RKO (cell line): Measurements from ENCODE around the gene TXLNA.
"Not testable (repeated sequence)": the region's sequence is repeated elsewhere in the genome, so short reads cannot be mapped to it uniquely, and the experiment has no call there.

Source experiments
- DNase-seq: peaks from one replicate; pipeline ENCODE4 v3.0.0-alpha.2; 2016; ENCODE audit warnings: low spot score

TXLNA gene

GRCh38 chr1:32179443-32180185 is at the start of gene TXLNA:
TSS of gene TXLNA (plus strand) at chr1:32179675. CDS start at chr1:32180346, 671 bp downstream.
- peak; percentile 93 for DNase-seq

DNA sequence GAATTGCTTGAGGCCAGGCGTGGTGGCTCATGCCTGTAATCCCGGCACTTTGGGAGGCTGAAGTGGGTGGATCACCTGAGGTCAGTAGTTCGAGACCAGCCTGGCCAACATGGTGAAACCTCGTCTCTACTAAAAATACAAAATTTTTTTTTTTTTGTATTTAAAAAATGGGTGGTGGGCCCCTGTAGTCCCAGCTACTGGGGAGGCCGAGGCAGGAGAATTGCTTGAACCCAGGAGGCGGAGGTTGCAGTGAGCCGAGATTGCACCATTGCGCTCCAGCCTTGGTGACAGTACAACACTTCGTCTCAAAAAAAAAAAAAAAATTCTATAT is 45.6 kb upstream of the TXLNA start:
- DNase-seq, result not testable (repeated sequence)

GRCh38 chr1:32137111-32137510 is 42.4 kb upstream of the TXLNA start:
- DNase-seq, result no peak

DNA sequence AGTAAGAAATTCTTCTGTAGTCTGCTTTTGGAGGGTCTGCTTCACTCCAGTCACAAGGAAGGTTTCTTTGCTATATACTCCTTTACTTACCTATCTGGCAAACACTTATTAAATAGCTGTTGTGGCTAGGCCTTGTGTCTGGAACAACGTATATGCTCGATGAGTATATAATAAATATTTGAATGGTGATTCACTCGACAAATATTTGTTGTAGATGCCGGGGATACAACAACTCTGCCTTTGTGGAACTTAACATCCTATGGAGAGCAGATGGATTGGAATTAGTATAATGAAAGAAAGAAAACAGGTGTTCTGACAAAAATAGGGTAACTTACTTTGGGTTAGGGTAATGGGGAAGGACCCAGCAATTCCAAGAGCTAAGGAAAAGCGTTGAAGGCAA is 40.5 kb upstream of the TXLNA start:
- DNase-seq, result no peak

DNA sequence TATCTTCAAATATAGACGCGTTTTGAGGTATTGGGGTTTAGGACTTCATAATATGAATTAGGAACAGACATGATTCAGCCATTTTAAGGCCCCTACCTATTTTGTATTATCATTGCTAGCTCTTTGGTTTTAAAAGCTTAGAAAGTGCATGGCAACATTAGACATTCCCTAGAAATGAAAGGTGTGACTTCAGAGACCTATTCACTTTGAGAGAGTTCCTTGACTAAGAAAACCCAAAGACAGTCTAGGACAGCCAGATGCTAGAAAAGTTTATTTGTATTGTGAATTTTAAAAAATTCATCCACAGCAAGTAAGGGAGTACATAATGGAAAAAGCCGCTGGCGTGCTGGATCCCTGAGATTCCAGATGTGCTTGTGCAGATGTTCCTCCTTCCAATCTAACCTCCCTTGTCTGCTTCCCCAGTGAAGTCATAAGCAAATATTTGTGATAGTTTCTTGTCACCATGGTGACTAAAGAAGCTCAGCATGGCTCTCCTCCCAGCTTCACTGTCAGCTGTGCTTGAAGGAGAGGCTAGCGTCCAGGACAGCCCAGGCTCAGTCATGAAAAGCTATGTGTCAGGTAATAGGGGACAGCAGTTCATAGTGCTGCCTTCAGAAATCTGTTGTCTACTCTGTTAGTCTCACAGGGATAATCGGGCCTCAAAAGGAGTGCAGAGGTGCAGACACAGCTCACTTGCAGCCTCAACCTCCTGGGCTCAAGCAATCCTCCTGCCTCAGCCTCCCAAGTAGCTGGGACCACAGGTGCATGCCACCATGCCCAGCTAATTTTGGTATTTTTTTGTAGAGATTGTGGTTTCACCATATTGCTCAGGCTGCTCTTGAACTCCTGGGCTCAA is 36.8 kb upstream of the TXLNA start:
- DNase-seq, result peak; percentile 54

GRCh38 chr1:32143302-32143695 is 36.2 kb upstream of the TXLNA start:
- DNase-seq, result not testable (repeated sequence)

DNA sequence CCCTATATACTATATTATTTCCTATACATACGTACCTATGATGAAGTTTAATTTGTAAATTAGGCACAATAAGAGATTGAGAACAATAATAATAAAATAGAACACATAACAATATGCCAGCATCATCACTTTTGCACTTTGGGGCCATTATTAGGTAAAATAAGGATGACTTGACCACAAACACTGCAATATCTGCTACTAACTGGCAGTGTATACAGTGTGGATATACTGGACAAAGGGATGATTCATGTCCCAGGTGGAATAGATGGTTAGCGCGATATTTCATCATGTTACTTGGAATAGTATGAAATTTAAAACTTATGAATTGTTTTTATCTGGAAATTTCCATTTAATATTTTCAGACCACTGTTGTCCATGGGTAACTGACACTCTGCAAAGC is 35.4 kb upstream of the TXLNA start:
- no peak for DNase-seq

GRCh38 chr1:32147799-32148198 is 31.7 kb upstream of the TXLNA start:
- DNase-seq, result not testable (repeated sequence)

GRCh38 chr1:32150847-32151246 is 28.6 kb upstream of the TXLNA start:
- no peak for DNase-seq

GRCh38 chr1:32151319-32151787 is 28.1 kb upstream of the TXLNA start:
- peak; percentile 44 for DNase-seq

DNA sequence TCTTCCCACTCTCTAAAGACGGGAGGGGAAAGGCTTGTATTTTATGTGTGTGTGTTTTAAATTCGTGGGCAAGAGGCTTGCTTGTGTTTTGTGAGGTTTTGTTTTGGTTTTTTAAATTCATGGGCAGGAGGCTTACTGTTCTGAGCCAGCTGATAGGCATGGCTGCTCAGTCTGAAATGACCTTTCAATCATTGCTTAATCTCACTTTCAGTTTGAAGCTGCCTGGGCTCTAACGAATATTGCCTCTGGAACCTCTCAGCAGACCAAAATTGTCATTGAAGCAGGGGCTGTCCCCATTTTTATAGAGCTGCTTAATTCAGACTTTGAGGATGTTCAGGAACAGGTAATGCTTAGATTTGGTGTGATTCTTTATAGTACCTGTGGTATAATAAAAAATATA is 20.3 kb upstream of the TXLNA start:
- no peak for DNase-seq

DNA sequence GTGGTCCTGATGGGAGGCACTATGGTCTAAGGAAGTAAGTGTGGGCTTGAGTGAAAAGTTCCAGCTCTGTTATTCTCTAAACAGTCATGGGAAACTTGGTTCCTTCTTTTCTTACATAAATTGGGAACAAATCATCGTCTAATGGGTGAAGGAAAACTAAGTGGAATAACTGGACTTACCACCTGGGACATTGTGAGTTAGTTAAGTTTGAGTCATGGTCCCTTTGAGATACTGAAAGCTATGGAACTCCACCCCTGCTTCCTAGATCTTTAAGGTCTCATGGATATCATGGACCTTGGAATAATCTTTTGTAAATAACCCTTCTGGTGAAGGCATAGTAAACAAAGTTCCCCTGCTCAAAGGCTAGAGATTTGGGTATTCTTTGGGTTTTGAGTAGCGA is 16.1 kb upstream of the TXLNA start:
- no peak for DNase-seq

- not testable (repeated sequence) for DNase-seq
These were observed 13.8 kb upstream of the TXLNA start for GRCh38 chr1:32165633-32166032.

DNA sequence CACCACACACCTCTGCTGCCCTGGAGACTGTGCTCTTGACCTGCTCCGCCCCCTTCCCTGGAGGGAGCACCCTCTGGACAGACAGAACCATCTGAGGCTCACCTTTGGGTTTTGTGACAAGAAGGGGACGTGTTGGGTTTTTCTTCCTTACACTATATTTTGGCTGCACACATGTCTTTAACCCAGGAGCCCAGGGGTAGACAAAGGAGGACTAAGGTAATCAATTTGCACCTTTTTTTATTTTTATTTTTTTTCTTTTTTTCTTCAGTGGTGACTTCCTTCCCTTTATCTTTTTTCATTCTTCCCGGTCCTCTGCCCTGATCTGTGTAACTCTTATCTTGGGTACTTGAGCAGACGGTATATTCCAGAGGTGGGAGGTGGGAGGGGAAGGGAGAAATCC is 8.5 kb upstream of the TXLNA start:
- DNase-seq, result no peak

GRCh38 chr1:32172621-32173245 is 6.7 kb upstream of the TXLNA start:
- DNase-seq, result no peak

DNA sequence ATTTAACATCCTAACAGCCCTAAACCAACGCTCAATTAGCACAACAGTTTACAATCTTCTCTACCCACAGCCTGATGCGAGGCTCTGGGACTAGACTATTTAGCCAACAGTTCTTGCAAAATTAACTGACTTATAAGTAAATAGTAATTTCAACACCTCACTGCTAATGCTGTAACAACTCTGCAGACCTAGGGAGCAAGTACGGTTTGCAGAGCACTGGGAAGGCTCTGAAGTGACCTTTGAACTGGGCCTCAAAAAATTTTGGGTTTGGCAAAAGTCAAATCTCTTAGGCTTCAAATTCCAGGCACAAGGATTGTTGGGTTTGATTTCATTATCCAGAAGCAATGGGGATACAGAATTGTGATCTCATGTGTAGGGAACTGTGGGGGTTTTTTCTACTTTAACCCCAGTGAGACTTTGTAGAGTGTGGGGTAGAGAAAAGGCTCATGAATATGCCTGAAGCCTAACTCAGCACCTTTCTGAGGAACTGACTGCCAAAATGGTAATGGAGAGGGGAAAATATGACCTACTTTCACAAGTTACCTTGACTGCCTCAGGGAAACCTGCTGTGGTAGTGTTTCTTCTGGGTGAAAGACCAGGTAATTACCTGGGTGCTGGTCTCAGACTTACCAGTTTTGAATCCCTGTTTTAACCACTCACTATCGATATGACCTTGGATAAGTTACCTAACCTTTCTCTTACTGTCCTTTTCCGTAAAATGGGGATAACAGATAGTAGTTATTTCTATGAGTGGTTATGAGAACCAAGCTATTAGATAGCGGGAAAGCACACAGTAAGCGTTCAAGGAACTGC is 889 bp upstream of the TXLNA start:
- no peak for DNase-seq

GRCh38 chr1:32179193-32179442 is 357 bp upstream of the TXLNA start:
- DNase-seq, result no peak

- DNase-seq, result peak; percentile 64
These were observed 948 bp downstream of the TXLNA start for GRCh38 chr1:32180186-32181060.

DNA sequence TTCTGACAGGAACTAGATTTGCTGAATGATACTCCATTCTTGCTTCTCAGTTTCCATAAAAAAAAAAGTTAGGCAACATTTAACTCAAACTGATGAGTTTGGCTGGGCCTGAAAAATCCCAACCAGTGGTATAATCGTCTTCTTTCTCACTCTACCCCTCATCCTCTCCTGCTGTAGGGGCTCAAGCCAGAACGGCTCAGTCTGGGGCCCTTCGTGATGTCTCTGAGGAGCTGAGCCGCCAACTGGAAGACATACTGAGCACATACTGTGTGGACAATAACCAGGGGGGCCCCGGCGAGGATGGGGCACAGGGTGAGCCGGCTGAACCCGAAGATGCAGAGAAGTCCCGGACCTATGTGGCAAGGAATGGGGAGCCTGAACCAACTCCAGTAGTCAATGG is 1.6 kb downstream of the TXLNA start:
- DNase-seq, result no peak

- no peak for DNase-seq
These were observed 2.1 kb downstream of the TXLNA start for GRCh38 chr1:32181563-32181962.

- DNase-seq, result peak; percentile 64
These were observed 2.6 kb downstream of the TXLNA start for GRCh38 chr1:32182060-32182459.
